ENCODE results near the gene USP43.

Gene USP43

GRCh38 chr17:9725575-9725974, 80.3 kb downstream of the USP43 start:
- H3K4me3 ChIP-seq (ENCODE audit: low read depth, low read length): no peak overlapping the region
- TF ChIP-seq MAX (IDR thresholded peaks at IDR 0.05; ENCODE audit: low read depth, low read length): no peak
- TF ChIP-seq POLR2A (IDR thresholded peaks at IDR 0.05; ENCODE audit: extremely low read depth, insufficient read length): no peak
- no peak for TF ChIP-seq MYC (IDR thresholded peaks at IDR 0.05; ENCODE audit: low read depth, low read length)
- TF ChIP-seq CTCF (IDR thresholded peaks at IDR 0.05; ENCODE audit: low read depth, low read length): no peak
- no peak for DNase-seq (ENCODE audit: low read depth)

GRCh38 chr17:9726291-9726690, 81.0 kb downstream of the USP43 start:
- no peak for TF ChIP-seq CTCF (IDR thresholded peaks at IDR 0.05; ENCODE audit: low read depth, low read length)
- no peak for TF ChIP-seq MAX (IDR thresholded peaks at IDR 0.05; ENCODE audit: low read depth, low read length)
- TF ChIP-seq POLR2A (IDR thresholded peaks at IDR 0.05; ENCODE audit: extremely low read depth, insufficient read length): no peak
- no peak for TF ChIP-seq MYC (IDR thresholded peaks at IDR 0.05; ENCODE audit: low read depth, low read length)
- H3K4me3 ChIP-seq (ENCODE audit: low read depth, low read length): no peak overlapping the region
- no peak for DNase-seq (ENCODE audit: low read depth)

GRCh38 chr17:9728005-9728404, 82.7 kb downstream of the USP43 start:
- TF ChIP-seq MYC (IDR thresholded peaks at IDR 0.05; ENCODE audit: low read depth, low read length) (no peak), CTCF (IDR thresholded peaks at IDR 0.05; ENCODE audit: low read depth, low read length) (no peak), MAX (IDR thresholded peaks at IDR 0.05; ENCODE audit: low read depth, low read length) (no peak)
- no peak overlapping the region for H3K4me3 ChIP-seq (ENCODE audit: low read depth, low read length)
- DNase-seq (ENCODE audit: low read depth): no peak

GRCh38 chr17:9728564-9728963, 83.2 kb downstream of the USP43 start:
- no peak for DNase-seq (ENCODE audit: low read depth)
- TF ChIP-seq CTCF (IDR thresholded peaks at IDR 0.05; ENCODE audit: low read depth, low read length) (no peak), MYC (IDR thresholded peaks at IDR 0.05; ENCODE audit: low read depth, low read length) (no peak), MAX (IDR thresholded peaks at IDR 0.05; ENCODE audit: low read depth, low read length) (no peak), POLR2A (IDR thresholded peaks at IDR 0.05; ENCODE audit: extremely low read depth, insufficient read length) (no peak)
- no peak overlapping the region for H3K4me3 ChIP-seq (ENCODE audit: low read depth, low read length)

GRCh38 chr17:9729034-9729650, 83.8 kb downstream of the USP43 start:
- DNase-seq (ENCODE audit: low read depth): peak; percentile 65
- no peak overlapping the region for H3K4me3 ChIP-seq (ENCODE audit: low read depth, low read length)
- no peak for TF ChIP-seq MYC (IDR thresholded peaks at IDR 0.05; ENCODE audit: low read depth, low read length)
- TF ChIP-seq CTCF (IDR thresholded peaks at IDR 0.05; ENCODE audit: low read depth, low read length): peak; percentile 99
- TF ChIP-seq POLR2A (IDR thresholded peaks at IDR 0.05; ENCODE audit: extremely low read depth, insufficient read length): no peak
- TF ChIP-seq MAX (IDR thresholded peaks at IDR 0.05; ENCODE audit: low read depth, low read length): 0 out of 2 replicates have a peak, but pooled peaks have one; percentile 12
